Neuron (in vitro differentiated cells): ENCODE data around the gene YIF1A.

Experiments used
- H2AFZ ChIP-seq: one replicate; pipeline ENCODE4 v1.6.1; 2013; ENCODE audit warnings: low read depth, mild to moderate bottlenecking, inconsistent platforms, low read length, moderate library complexity
- H3K27me3 ChIP-seq: one replicate; pipeline ENCODE4 v1.6.1; 2013; ENCODE audit warnings: low read length; ENCODE audit not compliant: insufficient read depth
- H3K36me3 ChIP-seq: one replicate; pipeline ENCODE4 v1.6.1; 2013; ENCODE audit warnings: low read length; ENCODE audit not compliant: insufficient read depth
- H3K4me1 ChIP-seq: one replicate; pipeline ENCODE4 v1.6.1; 2013; ENCODE audit warnings: low read length; ENCODE audit not compliant: insufficient read depth
- H3K4me3 ChIP-seq: 2 replicates; pipeline ENCODE4 v1.5.1; 2013; ENCODE audit warnings: mild to moderate bottlenecking, low read length, moderate library complexity
- H3K9me3 ChIP-seq: one replicate; pipeline ENCODE4 v1.6.1; 2013; ENCODE audit warnings: low read length

YIF1A gene

GRCh38 chr11:66274219-66274618, 14.7 kb downstream of the YIF1A start:
- Histone ChIP-seq H2AFZ (no peak overlapping the region), H3K27me3 (no peaks in the 10 kb centered on the region), H3K9me3 (no peaks in the 10 kb centered on the region), H3K36me3 (peaks cover 41% of the 10 kb centered on the region), H3K4me3 (no peak overlapping the region), H3K4me1 (peaks cover 18% of the 10 kb centered on the region)

GRCh38 chr11:66272596-66272995, 16.3 kb downstream of the YIF1A start:
- Histone ChIP-seq H3K36me3 (peaks cover 41% of the 10 kb centered on the region), H3K4me3 (no peak overlapping the region), H3K27me3 (no peaks in the 10 kb centered on the region), H2AFZ (no peak overlapping the region), H3K9me3 (no peaks in the 10 kb centered on the region), H3K4me1 (peaks cover 12% of the 10 kb centered on the region)

- Histone ChIP-seq H2AFZ (no peak overlapping the region), H3K27me3 (no peaks in the 10 kb centered on the region), H3K36me3 (peaks cover 41% of the 10 kb centered on the region), H3K4me3 (no peak overlapping the region), H3K9me3 (no peaks in the 10 kb centered on the region), H3K4me1 (peaks cover 14% of the 10 kb centered on the region)
Measured at GRCh38 chr11:66271816-66272215, 17.1 kb downstream of the YIF1A start.

- H3K4me3 ChIP-seq, result peak overlapping the region; percentile 99
- no peaks in the 10 kb centered on the region for H3K27me3 ChIP-seq
- H2AFZ ChIP-seq, result peak overlapping the region; percentile 27
- H3K9me3 ChIP-seq, result no peaks in the 10 kb centered on the region
- peaks cover 17% of the 10 kb centered on the region for H3K4me1 ChIP-seq
- H3K36me3 ChIP-seq, result peaks cover 37% of the 10 kb centered on the region
Measured at GRCh38 chr11:66268952-66269905, 19.7 kb downstream of the YIF1A start.

GRCh38 chr11:66268244-66268951, 20.5 kb downstream of the YIF1A start, which contains the start of gene RAB1B:
Gene RAB1B, plus strand, starts transcription at chr11:66268639. Its CDS starts 41 bp downstream, at chr11:66268680.
- H3K36me3 ChIP-seq, result peaks cover 36% of the 10 kb centered on the region
- H3K27me3 ChIP-seq, result no peaks in the 10 kb centered on the region

GRCh38 chr11:66267379-66268243, 21.3 kb downstream of the YIF1A start:
- peaks cover 36% of the 10 kb centered on the region for H3K36me3 ChIP-seq
- H3K27me3 ChIP-seq, result no peaks in the 10 kb centered on the region
- no peaks in the 10 kb centered on the region for H3K9me3 ChIP-seq
- H2AFZ ChIP-seq, result no peak overlapping the region
- peaks cover 17% of the 10 kb centered on the region for H3K4me1 ChIP-seq
- peak overlapping the region; percentile 99 for H3K4me3 ChIP-seq

More at GRCh38 chr11:66268244-66268951, 20.5 kb downstream of the YIF1A start, which contains the start of gene RAB1B:
- no peaks in the 10 kb centered on the region for H3K9me3 ChIP-seq
- peak within 1 kb of the TSS; percentile 99 for H3K4me3 ChIP-seq
- H2AFZ ChIP-seq, result peak within 1 kb of the TSS; percentile 27
- H3K4me1 ChIP-seq, result peaks cover 17% of the 10 kb centered on the region

GRCh38 chr11:66267039-66267378, 21.9 kb downstream of the YIF1A start:
- Histone ChIP-seq H3K36me3 (peaks cover 36% of the 10 kb centered on the region), H3K4me1 (peaks cover 17% of the 10 kb centered on the region), H3K9me3 (no peaks in the 10 kb centered on the region), H3K4me3 (peak overlapping the region; percentile 45), H3K27me3 (no peaks in the 10 kb centered on the region), H2AFZ (no peak overlapping the region)

GRCh38 chr11:66266378-66267038, 22.4 kb downstream of the YIF1A start:
- no peak overlapping the region for H3K4me3 ChIP-seq
- no peak overlapping the region for H2AFZ ChIP-seq
- peaks cover 17% of the 10 kb centered on the region for H3K4me1 ChIP-seq
- peaks cover 36% of the 10 kb centered on the region for H3K36me3 ChIP-seq
- H3K9me3 ChIP-seq, result no peaks in the 10 kb centered on the region
- H3K27me3 ChIP-seq, result no peaks in the 10 kb centered on the region

- peaks cover 17% of the 10 kb centered on the region for H3K4me1 ChIP-seq
- peaks cover 42% of the 10 kb centered on the region for H3K36me3 ChIP-seq
- no peaks in the 10 kb centered on the region for H3K9me3 ChIP-seq
- H3K4me3 ChIP-seq, result no peak overlapping the region
- no peaks in the 10 kb centered on the region for H3K27me3 ChIP-seq
- no peak overlapping the region for H2AFZ ChIP-seq
Measured at GRCh38 chr11:66265531-66266377, 23.2 kb downstream of the YIF1A start.

- H3K4me1 ChIP-seq, result peaks cover 17% of the 10 kb centered on the region
- no peak overlapping the region for H3K4me3 ChIP-seq
- H3K36me3 ChIP-seq, result peaks cover 46% of the 10 kb centered on the region
Measured at GRCh38 chr11:66264914-66265313, 24.0 kb downstream of the YIF1A start.

GRCh38 chr11:66264383-66264782, 24.6 kb downstream of the YIF1A start:
- peaks cover 12% of the 10 kb centered on the region for H3K4me1 ChIP-seq
- H3K9me3 ChIP-seq, result no peaks in the 10 kb centered on the region
- no peaks in the 10 kb centered on the region for H3K27me3 ChIP-seq
- no peak overlapping the region for H2AFZ ChIP-seq
- H3K4me3 ChIP-seq, result no peak overlapping the region
- H3K36me3 ChIP-seq, result peaks cover 49% of the 10 kb centered on the region

More at GRCh38 chr11:66264914-66265313, 24.0 kb downstream of the YIF1A start:
- Histone ChIP-seq H2AFZ (no peak overlapping the region), H3K9me3 (no peaks in the 10 kb centered on the region), H3K27me3 (no peaks in the 10 kb centered on the region)
